H9 (cell line): Measurements from ENCODE around the gene VWA3A. TPM values are rescaled to one million over a fixed set of nuclear protein-coding genes. Genes with fewer than 3 reads are reported as not detected.

Experiments
- DNase-seq: peaks from one replicate; pipeline ENCODE4 v3.0.0-alpha.2; 2017
- H2AFZ ChIP-seq: one replicate; pipeline ENCODE4 v1.6.1; 2013; ENCODE audit warnings: mild to moderate bottlenecking, low read length, control low read depth, moderate library complexity
- H2AK5ac ChIP-seq: 2 replicates; pipeline ENCODE4 v1.6.1; 2013; ENCODE audit warnings: low read length, control low read depth, mixed read lengths; ENCODE audit not compliant: insufficient read length
- H2BK120ac ChIP-seq: one replicate; pipeline ENCODE4 v1.6.1; 2013; ENCODE audit warnings: low read depth, mild to moderate bottlenecking, low read length, control low read depth, inconsistent platforms; ENCODE audit not compliant: poor library complexity, severe bottlenecking
- H2BK12ac ChIP-seq: 2 replicates; pipeline ENCODE4 v1.6.1; 2013; ENCODE audit warnings: low read length, control low read depth, mixed read lengths, low read depth; ENCODE audit not compliant: insufficient read length
- H2BK15ac ChIP-seq: 2 replicates; pipeline ENCODE4 v1.6.1; 2013; ENCODE audit warnings: low read depth, low read length, control low read depth
- H2BK20ac ChIP-seq: one replicate; pipeline ENCODE4 v1.6.1; 2013; ENCODE audit warnings: low read depth, mild to moderate bottlenecking, low read length, control low read depth, inconsistent platforms; ENCODE audit not compliant: poor library complexity, severe bottlenecking
- H2BK5ac ChIP-seq: 2 replicates; pipeline ENCODE4 v1.6.1; 2013; ENCODE audit warnings: low read length, control low read depth, mixed read lengths; ENCODE audit not compliant: insufficient read length
- H3K14ac ChIP-seq: 2 replicates; pipeline ENCODE4 v1.6.1; 2013; ENCODE audit warnings: low read length, control low read depth; ENCODE audit not compliant: insufficient read depth
- H3K18ac ChIP-seq: 2 replicates; pipeline ENCODE4 v1.6.1; 2013; ENCODE audit warnings: low read depth, mild to moderate bottlenecking, mixed read lengths, low read length, control low read depth; ENCODE audit not compliant: insufficient read length
- H3K23ac ChIP-seq: 2 replicates; pipeline ENCODE4 v1.6.1; 2013; ENCODE audit warnings: low read length, control low read depth, mixed read lengths, low read depth; ENCODE audit not compliant: insufficient read length
- H3K23me2 ChIP-seq: 2 replicates; pipeline ENCODE4 v1.6.1; 2013; ENCODE audit warnings: low read depth, mild to moderate bottlenecking, mixed read lengths, low read length, control low read depth; ENCODE audit not compliant: insufficient read length, poor library complexity, severe bottlenecking
- H3K27ac ChIP-seq: 2 replicates; pipeline ENCODE4 v1.5.1; 2013; ENCODE audit warnings: low read length, control low read depth, mixed read lengths, low read depth; ENCODE audit not compliant: insufficient read length
- H3K27me3 ChIP-seq: 2 replicates; pipeline ENCODE4 v1.6.1; 2013; ENCODE audit warnings: low read length, control low read depth, inconsistent platforms; ENCODE audit not compliant: insufficient read depth
- H3K4ac ChIP-seq: 2 replicates; pipeline ENCODE4 v1.6.1; 2013; ENCODE audit warnings: low read depth, mild to moderate bottlenecking, control low read depth, inconsistent platforms, low read length, moderate library complexity
- H3K4me1 ChIP-seq: 2 replicates; pipeline ENCODE4 v1.6.1; 2013; ENCODE audit warnings: low read length, control low read depth, inconsistent platforms; ENCODE audit not compliant: insufficient read depth
- H3K4me2 ChIP-seq: 2 replicates; pipeline ENCODE4 v1.6.1; 2013; ENCODE audit warnings: low read length, control low read depth, mixed read lengths; ENCODE audit not compliant: insufficient read length, insufficient read depth
- H3K56ac ChIP-seq: 2 replicates; pipeline ENCODE4 v1.6.1; 2013; ENCODE audit warnings: low read depth, mild to moderate bottlenecking, mixed read lengths, low read length, control low read depth; ENCODE audit not compliant: insufficient read length
- H3K79me1 ChIP-seq: 2 replicates; pipeline ENCODE4 v1.6.1; 2013; ENCODE audit warnings: low read depth, mild to moderate bottlenecking, moderate library complexity, low read length, control low read depth, inconsistent platforms; ENCODE audit not compliant: insufficient read depth, poor library complexity, severe bottlenecking
- H3K79me2 ChIP-seq: 2 replicates; pipeline ENCODE4 v1.6.1; 2013; ENCODE audit warnings: low read length, control low read depth, inconsistent platforms; ENCODE audit not compliant: insufficient read depth
- H3K9ac ChIP-seq: 2 replicates; pipeline ENCODE4 v1.6.1; 2013; ENCODE audit warnings: low read length, control low read depth, mixed read lengths; ENCODE audit not compliant: insufficient read length; ENCODE audit errors: extremely low read depth
- H3K9me3 ChIP-seq: one replicate; pipeline ENCODE4 v1.6.1; 2013; ENCODE audit warnings: low read depth, low read length, inconsistent platforms; ENCODE audit not compliant: control insufficient read depth
- H3T11ph ChIP-seq: one replicate; pipeline ENCODE4 v1.6.1; 2013; ENCODE audit warnings: mild to moderate bottlenecking, low read length, control low read depth, inconsistent platforms
- H4K20me1 ChIP-seq: one replicate; pipeline ENCODE4 v1.6.1; 2013; ENCODE audit not compliant: control insufficient read depth, insufficient read length, insufficient read depth
- H4K5ac ChIP-seq: 2 replicates; pipeline ENCODE4 v1.6.1; 2013; ENCODE audit warnings: low read depth, mild to moderate bottlenecking, mixed read lengths, low read length, control low read depth; ENCODE audit not compliant: insufficient read length
- H4K8ac ChIP-seq: replicated peaks from 2 replicates; pipeline ENCODE4 v1.6.1; 2013; ENCODE audit warnings: low read length, control low read depth, mixed read lengths, low read depth; ENCODE audit not compliant: insufficient read length
- H4K91ac ChIP-seq: 2 replicates; pipeline ENCODE4 v1.6.1; 2013; ENCODE audit warnings: low read depth, mild to moderate bottlenecking, moderate library complexity, mixed read lengths, low read length, control low read depth; ENCODE audit not compliant: insufficient read length
- H3K27ac Mint-ChIP-seq, 3 experiments: 2 replicates in 2 of 3; 3 replicates in 1 of 3; pipeline ENCODE4 v1.8.0; 2020 to 2021; ENCODE audit warnings: mixed read lengths in 3 of 3, mild to moderate bottlenecking in 1 of 3, moderate library complexity in 1 of 3
- H3K27me3 Mint-ChIP-seq: 2 replicates; pipeline ENCODE4 v1.8.0; 2021; ENCODE audit warnings: low read depth, mild to moderate bottlenecking, moderate library complexity, mixed read lengths
- H3K36me3 Mint-ChIP-seq, 3 experiments: 2 replicates in 2 of 3; 3 replicates in 1 of 3; pipeline ENCODE4 v1.8.0; 2020 to 2021; ENCODE audit warnings: low read depth in 3 of 3, mixed read lengths in 3 of 3; ENCODE audit not compliant: insufficient read depth in 1 of 3
- H3K4me1 Mint-ChIP-seq, 2 experiments: 2 replicates each; pipeline ENCODE4 v1.8.0; 2020; ENCODE audit warnings: mixed read lengths in 2 of 2
- H3K4me3 Mint-ChIP-seq, 2 experiments: 2 replicates in 1 of 2; 3 replicates in 1 of 2; pipeline ENCODE4 v1.8.0; 2020 to 2021; ENCODE audit warnings: mild to moderate bottlenecking in 2 of 2, mixed read lengths in 2 of 2, moderate library complexity in 1 of 2
- H3K9me3 Mint-ChIP-seq, 2 experiments: 2 replicates in 1 of 2; 3 replicates in 1 of 2; pipeline ENCODE4 v1.8.0; 2020; ENCODE audit warnings: mild to moderate bottlenecking in 2 of 2, mixed read lengths in 2 of 2, moderate library complexity in 1 of 2
- WGBS: extraction: QIAGEN DNeasy Blood & Tissue Kit; methylation state at CpG from one replicate; pipeline ENCODE4 v1.1.7; 2013; ENCODE audit warnings: missing lambda C conversion rate, low lambda C conversion rate, mixed read lengths; ENCODE audit not compliant: insufficient read length; ENCODE audit errors: extremely low coverage; 5-methylcytosine and 5-hydroxymethylcytosine counted together
- total RNA-seq: library from RNA; stranded (reverse); gene quantifications from 2 replicates; pipeline ENCODE4 v1.2.1, GENCODE V29; 2021
- TF ChIP-seq, protein P1 (sequence below): fragments of 200-600 bp; sonication (generic); conservative IDR thresholded peaks from 3 replicates; pipeline ENCODE4 v1.8.0; 2021; ENCODE audit warnings: antibody characterized with exemption, mild to moderate bottlenecking

VWA3A gene
- total RNA-seq, 1 experiment from 2014 or later = not detected

DNA sequence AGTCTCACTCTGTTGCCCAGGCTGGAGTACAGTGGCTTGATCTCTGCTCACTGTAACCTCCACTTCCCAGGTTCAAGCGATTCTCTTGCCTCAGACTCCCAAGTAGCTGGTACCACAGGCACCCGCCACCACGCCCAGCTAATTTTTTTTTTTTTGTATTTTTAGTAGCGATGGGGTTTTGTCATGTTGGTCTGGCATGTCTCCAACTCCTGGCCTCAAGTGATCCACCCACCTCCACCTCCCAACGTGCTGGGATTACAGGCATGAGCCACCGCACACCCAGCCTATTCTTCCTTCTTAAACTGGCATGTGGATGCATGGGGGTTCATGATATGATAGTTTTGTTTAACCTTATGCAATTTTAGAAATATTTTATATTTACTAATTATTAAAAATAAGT is 39.4 kb upstream of the VWA3A start:
- H3K79me2 ChIP-seq = no peaks in the 10 kb centered on the region; the same call in 1 of the 2 replicates
- no peak overlapping the region for H3K56ac ChIP-seq
- Mint-ChIP-seq H3K27me3 (no peaks in the 10 kb centered on the region), H3K27ac (no peak overlapping the region), H3K4me3 (no peak overlapping the region), H3K9me3 (no peaks in the 10 kb centered on the region), H3K36me3 (no peaks in the 10 kb centered on the region; a peak in 1 of 7 replicates), H3K4me1 (no peaks in the 10 kb centered on the region)
- H3K27ac ChIP-seq = no peak overlapping the region
- H4K20me1 ChIP-seq = no peaks in the 10 kb centered on the region
- TF ChIP-seq, protein P1, sequence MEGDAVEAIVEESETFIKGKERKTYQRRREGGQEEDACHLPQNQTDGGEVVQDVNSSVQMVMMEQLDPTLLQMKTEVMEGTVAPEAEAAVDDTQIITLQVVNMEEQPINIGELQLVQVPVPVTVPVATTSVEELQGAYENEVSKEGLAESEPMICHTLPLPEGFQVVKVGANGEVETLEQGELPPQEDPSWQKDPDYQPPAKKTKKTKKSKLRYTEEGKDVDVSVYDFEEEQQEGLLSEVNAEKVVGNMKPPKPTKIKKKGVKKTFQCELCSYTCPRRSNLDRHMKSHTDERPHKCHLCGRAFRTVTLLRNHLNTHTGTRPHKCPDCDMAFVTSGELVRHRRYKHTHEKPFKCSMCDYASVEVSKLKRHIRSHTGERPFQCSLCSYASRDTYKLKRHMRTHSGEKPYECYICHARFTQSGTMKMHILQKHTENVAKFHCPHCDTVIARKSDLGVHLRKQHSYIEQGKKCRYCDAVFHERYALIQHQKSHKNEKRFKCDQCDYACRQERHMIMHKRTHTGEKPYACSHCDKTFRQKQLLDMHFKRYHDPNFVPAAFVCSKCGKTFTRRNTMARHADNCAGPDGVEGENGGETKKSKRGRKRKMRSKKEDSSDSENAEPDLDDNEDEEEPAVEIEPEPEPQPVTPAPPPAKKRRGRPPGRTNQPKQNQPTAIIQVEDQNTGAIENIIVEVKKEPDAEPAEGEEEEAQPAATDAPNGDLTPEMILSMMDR = no peak
- H3K79me1 ChIP-seq = peaks cover 3% of the 10 kb centered on the region
- H3K4me1 ChIP-seq = no peaks in the 10 kb centered on the region
- H3K14ac ChIP-seq = no peak overlapping the region
- H3K4me2 ChIP-seq = no peak overlapping the region
- no peak overlapping the region for H2BK12ac ChIP-seq
- no peaks in the 10 kb centered on the region for H3K23me2 ChIP-seq
- H2BK15ac ChIP-seq = no peak overlapping the region
- no peak overlapping the region for H2AFZ ChIP-seq
- H3K18ac ChIP-seq = no peak overlapping the region
- no peak for DNase-seq
- H2AK5ac ChIP-seq = no peak overlapping the region
- H3K23ac ChIP-seq = no peak overlapping the region
- no peak overlapping the region for H3K4ac ChIP-seq
- no peak overlapping the region for H3T11ph ChIP-seq
- no peaks in the 10 kb centered on the region for H3K9me3 ChIP-seq
- H2BK120ac ChIP-seq = no peak overlapping the region
- H4K8ac ChIP-seq = no peak overlapping the region
- WGBS = no CpG with 5 or more reads among the region's 6 CpGs
- no peak overlapping the region for H4K5ac ChIP-seq
- no peak overlapping the region for H2BK5ac ChIP-seq
- no peak overlapping the region for H3K9ac ChIP-seq
- H2BK20ac ChIP-seq = no peak overlapping the region
- no peaks in the 10 kb centered on the region for H3K27me3 ChIP-seq
- H4K91ac ChIP-seq = no peak overlapping the region
